Stromal cell of bone marrow (primary cell): ENCODE data around the gene SLC1A1.

Experiments used
- DNase-seq: peaks from one replicate; pipeline ENCODE4 v3.0.0-alpha.2; 2012; ENCODE audit warnings: low read depth

Gene SLC1A1

DNA sequence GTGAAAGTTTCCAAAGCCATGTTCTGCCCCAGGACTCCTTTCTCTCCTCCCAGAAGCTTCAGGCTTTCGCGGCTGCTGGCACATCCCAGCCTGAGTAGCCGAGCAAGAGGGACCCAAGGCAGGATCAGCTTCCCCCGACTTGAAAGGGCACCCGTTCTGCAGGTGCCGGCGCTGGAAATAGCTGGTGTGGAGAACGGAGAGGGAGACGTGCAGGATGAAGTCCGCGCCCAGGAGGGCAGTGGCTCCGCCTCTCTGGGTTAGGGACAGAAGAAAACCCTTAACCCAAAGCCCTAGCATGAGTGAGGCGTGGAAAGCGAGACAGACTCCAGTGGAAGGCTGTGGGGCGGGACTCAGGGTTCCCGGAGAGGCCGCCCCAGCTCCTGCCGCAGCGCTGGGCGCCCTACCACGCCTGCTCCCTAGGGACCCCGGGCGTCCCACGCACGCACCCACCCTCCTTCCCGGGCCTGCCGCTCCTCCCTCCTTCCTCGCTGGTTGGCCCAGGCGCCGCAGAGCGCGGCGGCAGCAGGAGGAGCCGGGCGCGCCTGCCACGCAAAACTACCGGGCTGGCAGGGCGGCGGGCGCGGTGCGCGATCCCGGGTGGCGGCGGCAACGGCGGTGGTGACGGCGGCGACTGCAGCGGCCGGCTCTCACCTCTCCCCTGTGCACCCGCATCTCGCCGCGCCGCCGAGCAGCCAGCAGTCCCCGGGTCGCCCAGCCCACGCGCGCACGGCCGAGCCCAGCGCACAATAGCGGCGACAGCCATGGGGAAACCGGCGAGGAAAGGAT lies at the start of gene SLC1A1:
TSS of gene SLC1A1 (plus strand) at position 550 of the 786 bp plus-strand sequence. CDS start at position 762, 212 bp downstream.
- peak; percentile 36 for DNase-seq

DNA sequence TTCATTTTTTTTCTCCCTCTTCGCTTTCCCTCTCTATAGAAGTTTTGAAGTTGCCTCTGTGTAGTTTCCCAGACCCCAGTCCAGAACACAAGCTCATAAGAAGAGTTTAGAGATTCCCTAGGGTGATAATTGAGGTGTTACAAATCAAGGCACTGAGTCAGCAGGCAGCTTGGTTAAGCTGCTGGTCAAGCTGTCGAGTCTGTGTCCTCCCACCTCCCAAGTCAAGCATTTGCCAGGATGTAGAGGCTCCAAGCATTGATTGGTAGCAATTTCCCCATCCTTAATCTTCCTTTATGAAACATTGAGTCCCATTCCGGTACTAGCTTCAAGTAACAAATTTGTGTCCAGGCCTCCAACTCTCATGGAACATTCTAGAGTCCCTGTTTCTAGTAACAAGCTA lies 47.5 kb upstream of the SLC1A1 start:
- no peak for DNase-seq

DNA sequence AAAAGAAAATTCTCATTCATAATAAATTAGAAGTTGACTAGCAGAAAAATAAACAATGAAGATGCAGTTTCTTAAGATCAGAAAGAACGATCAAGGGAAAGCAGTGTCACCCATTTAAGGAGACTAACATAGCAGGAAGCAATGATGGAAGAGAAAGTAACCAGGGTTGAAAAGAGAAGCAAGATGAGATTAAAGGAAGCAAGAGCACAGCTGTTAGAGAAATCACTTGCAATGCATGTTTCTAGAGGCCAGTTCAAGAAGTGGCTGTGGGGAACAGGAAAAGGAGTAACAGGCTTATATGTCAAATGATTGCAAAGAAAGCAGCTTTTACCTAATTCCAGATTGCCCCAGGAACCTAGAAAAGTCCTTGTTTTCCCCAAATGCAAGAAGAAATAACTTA lies 46.8 kb upstream of the SLC1A1 start:
- no peak for DNase-seq

DNA sequence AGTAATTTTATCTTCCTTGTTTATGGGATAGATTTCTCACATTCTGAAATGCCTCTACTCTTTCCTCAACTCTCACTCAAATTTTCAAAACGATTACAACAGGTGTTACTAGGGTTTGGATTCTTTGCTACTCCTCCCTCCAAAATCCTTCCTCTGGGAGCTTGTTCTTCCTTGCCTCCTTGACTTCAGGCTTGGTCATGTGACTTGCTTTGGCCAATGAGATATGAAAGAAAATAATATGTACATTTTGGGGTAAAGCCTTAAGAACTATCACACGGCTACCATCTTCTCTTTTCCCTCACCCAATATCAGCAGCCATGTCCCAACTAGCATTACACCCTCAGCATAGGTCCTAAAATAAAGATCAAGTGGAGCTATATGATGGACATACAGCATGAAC lies 28.8 kb upstream of the SLC1A1 start:
- no peak for DNase-seq

DNA sequence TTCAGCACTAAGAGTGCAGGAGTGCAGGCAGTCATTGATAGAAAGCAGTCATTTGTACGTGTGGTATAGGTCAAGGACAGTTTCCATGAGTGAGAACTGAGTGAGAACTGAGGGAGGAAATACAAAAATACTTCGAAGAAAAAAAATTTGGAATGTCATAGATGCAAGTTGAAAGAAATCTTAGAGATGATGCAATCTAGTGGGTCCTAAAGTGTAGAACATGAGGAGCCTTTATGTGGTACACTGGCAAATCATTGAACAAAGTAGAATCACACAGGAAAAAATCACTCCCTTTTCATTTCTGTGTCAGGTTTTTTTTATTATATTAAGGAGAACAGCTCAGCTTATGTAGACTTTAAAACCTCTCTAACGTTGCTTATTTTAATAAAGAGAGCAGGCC lies 26.4 kb upstream of the SLC1A1 start:
- DNase-seq: no peak

DNA sequence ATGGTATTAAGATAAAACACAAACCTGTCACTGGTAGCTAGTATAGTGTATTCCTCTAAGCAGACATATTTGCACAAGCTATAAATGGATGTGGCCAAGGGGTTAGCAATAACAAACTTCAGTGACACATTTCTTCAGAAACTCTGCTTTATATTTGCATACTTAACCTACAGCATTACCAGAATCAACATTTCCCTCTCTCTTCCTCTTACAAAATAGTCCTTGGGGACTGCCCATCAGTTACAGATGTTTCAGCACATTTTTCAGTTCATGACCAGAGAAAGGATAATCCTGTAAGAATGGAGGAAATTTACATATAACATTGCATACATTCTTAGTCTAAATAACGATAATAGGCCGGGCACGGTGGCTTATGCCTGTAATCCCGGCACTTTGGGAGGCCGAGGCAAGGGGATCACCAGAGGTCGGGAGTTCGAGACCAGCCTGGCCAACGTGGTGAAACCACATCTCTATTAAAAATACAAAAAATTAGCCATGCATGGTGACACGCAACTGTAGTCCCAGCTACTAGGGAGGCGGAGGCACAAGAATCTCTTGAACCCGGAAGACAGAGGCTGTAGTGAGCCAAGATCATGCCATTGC lies 25.3 kb upstream of the SLC1A1 start:
- no peak for DNase-seq

DNA sequence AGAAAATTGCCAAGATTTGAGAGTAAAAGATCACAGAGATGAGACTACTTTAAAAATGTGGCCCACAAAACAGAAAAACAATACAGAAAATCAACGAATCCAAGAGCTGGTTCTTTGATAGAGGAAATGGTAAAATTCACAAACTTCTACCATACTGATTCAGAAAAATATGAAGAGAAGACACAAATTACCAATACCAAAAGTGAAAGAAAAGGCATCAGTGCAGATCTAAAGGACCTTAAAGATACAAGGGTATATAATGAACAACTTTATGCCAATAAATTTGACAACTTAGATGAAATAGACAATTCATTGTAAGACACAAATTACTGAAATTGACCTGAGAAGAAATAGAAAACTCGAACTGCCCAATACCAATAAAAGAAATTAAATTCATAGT lies 24.4 kb upstream of the SLC1A1 start:
- DNase-seq: no peak

DNA sequence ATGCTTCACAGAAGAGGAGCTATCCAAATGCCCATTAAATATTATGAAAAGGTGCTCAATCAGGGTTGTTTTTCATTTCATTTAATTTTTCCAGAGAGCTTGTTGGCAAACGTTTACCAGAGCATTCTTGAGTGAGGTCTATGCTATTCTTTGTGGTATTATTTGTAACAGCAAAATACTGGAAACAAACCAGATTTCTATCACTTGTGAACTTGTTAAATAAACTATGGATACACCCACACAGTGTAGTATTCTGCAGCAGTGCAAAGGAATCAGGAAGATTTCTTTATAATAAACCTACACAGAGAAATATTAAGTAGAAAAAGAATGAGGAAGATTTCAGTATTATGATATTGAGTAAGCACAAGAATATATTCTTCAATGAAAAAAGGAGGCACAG lies 15.0 kb upstream of the SLC1A1 start:
- no peak for DNase-seq

DNA sequence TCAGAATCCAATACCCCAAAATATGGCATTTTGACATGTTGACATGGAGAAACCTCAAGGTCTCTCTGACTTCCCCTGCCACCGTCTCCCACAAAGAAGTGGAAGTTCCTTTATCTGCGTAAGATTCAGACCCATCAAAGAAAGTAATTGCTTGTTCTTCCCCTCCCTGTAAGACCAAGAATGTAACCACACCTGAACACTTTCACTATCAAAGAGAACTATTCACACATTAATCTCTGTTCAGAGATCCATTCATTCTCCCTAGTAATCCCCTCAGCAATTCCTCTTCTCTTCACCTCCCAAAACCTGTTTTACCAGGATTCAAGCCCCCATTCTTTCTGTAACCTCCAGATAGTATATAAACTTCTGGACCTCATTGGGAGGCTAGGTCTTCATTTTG lies 4.1 kb upstream of the SLC1A1 start:
- DNase-seq: no peak

DNA sequence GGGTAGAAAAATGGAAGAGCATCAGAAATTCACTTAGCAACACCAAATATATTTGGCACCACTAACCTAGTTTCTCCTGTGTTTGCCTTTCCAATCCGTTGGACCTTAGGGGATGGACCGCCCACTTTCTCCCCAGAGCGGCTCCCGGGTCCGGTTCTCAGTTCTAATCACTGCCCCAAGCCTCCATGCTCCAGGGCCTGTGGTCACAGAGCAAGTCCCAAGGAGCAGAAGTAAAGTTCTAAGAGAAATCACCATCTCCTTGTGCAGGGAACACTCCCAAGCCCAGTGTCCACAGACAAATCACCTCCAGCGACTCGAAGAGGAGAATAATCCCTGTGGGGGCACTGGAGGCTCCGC lies 728 bp upstream of the SLC1A1 start:
- DNase-seq: peak; percentile 34

DNA sequence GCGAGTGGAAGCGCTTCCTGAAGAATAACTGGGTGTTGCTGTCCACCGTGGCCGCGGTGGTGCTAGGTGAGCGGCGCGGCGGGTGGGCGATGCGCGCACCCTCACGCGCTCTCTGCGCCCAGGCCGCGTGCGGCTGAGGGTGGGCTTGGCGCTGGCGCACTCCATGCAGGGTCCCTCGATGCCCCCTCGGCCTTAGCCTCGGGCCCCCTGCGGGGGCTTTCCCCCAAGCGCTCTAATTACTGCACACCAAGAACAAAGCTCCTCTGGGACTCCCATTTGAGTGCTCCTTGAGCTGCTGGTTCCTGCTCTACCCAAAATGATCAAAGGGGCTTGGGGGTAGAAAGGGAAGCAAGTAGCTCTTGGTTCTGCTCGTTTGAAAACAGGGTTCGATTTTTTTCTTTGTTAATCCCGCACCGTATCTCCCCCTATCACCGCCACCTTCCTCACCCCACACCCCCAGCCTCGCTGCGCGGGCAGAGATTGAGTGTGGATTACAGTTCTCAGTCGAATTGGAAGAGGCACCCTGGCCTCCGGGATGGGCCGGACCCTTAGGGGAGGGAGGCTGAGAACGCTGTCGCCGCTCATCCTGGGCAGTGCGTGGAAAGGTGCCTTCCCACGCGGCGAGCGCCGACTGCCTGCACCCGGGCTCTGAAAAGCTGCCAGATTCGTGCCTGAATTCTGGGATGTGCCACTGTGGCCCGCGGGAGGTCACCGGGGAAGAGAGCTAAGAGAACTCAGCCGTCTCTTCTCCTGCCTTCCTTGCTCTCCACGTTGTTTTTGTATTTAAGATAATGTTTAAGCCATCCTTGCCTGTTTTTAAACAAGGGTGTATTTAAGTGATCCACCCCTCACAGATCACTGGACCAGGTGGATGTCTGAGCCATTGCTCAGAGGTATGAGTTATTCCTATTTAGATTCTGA lies 697 bp downstream of the SLC1A1 start:
- no peak for DNase-seq

DNA sequence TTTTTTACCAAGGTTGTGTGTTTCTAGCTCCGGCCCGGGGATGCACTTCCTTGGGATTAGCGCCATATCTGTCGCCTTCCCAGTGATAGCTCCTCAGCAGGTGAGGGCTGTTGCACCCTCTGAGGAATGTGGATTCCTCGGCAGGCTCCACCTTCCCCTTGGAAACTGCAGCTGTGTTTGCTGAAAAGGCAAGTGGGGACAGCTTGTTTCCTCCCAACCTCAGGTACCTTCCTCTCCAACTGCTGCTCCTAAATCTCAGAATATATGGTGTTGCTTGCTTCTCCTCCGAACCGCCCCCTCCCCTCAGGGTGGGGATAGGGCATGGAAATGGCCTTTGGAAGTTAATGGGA lies 1.3 kb downstream of the SLC1A1 start:
- no peak for DNase-seq

DNA sequence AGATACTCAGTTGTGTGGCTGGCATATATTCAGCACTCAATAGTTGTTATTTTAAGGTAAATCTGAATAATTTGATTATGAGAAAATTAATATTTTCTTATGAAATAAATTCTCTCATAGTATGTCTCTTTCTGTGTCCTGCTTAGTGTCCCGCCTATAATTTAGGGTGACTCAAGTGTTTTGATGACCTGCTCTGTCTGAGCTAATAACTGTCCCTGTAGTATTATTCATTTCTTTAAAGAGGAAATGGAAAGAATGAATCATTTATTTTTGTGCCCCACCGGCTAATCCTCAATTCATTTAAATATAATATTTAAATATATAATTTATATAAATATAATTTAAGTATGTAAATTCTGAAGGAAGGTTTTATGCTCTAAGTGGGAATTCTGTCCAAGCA lies 4.1 kb downstream of the SLC1A1 start:
- no peak for DNase-seq

DNA sequence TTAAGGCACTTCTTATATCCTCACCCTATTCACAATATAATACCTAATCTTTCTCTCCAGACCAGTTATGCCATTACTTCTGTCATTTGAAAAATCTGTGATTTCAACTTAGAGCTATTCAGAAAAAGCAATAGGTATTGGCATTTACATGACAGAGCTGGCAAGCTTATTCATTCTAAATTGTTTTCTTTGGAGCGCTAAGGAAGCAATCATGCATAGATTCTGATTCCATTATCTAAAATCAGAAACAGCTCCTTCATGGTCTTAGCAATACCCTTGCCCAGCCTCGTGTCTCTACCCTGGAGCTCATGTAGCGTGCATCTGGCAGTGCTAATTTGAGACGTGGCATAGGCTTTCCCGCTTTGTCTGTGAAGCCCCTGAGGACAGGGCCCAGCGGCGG lies 4.5 kb downstream of the SLC1A1 start:
- DNase-seq: no peak

DNA sequence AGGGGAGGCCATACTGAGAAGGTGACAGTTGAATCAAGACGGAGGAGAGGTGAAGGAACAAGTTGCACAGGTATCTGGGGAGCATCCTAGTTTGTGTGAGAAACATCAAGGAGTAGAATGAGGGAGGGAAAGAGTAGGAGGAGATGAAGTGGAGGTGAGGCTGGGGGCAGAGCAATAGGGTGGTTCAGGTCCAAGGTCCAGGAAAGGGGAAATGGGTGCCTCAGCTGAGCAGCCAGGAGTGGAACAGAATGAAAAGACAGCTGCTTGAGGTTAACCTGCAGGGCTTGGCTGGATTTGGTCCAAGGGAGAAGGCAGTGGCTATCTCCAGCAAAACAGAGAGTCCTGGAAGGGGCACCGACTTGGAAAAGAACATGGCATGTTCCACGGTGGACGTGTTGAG lies 5.3 kb downstream of the SLC1A1 start:
- DNase-seq: no peak

DNA sequence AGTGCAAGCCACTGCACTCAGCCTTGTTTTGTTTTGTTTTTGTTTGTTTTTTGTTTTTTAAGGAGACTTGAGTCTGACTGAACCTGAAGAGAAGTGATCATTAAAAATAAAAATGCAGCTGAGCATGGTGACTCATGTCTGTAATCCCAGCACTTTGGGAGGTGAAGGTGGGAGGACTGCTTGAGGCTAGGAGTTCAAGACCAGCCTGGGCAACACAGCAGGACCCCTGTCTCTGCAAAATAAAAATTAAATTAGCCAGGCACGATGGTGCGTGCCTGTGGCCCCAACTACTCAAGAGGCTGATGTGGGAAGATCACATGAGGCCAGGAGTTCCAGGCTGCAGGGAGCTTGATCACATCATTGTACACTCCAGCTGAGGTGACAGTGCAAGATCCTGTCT lies 6.2 kb downstream of the SLC1A1 start:
- DNase-seq: no peak

DNA sequence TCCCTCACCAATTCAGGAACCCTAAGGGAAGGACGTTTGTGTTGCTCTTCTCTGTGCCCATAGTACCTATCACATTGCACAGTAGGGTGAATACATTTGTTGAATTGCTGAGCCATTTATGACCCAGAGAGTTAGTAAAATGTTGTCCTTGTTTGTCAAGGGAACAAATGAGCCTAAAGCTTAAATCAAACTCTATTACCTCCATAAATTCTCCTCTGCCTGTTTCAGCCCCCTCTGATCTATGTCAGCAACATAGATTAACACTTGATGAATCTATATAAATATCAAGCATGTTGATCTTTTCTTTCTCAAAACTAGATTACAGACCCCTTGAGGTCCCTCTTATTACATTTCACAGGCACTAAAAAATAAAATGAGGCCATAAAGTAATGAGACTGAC lies 7.1 kb downstream of the SLC1A1 start:
- no peak for DNase-seq

DNA sequence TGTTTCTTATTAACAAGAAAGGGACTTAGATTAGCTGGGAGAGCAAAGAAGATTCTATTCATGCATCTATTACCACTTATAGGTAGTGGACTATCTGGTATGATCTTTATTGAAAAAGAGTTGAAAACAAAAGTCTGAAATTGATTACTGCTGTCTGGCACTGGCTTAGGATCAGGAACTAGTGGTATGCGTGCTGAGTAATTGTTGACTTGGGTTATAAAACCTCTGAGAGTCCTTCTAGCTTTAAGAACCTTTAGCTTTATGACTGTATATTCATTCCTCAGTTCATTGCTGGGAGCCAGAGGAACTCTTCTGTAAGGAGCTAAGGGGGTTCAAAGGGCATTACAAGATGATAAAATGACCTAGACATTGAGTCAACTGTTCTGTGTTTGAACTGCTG lies 7.6 kb downstream of the SLC1A1 start:
- peak; percentile 79 for DNase-seq

DNA sequence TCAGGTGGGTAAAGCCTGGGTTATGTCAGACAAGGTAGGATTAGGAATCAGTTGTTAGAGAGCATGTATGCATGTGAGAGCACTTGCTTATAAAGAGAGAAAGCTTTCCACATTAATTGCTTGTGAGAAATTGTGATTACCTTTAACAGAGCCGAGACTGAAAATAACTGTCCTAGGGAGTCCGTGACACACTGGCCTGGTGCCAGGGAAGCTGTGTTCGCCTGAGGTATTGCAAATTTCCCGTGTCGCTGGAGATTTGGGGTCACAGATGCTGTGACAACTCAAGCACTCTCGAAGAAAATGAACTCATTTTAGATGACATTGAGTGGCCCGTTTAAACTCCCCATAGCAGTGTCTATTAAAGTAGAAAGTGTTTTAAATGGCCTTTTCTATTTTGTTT lies 9.6 kb downstream of the SLC1A1 start:
- DNase-seq: no peak

DNA sequence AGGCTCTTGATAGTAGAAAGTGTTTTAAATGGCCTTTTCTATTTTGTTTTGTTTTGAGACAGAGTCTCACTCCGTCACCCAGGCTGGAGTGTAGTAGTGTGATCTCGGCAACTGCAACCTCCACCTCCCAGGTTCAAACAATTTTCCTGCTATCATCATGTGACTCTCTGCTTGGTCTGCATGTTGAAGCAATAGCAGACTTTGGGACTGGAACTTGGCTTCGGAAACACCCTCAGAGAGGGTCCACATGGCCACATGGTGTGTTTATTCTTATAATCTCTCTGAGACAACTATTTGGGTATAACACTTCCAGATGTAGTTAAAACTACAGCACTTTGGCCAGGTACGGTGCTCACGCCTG lies 10.9 kb downstream of the SLC1A1 start:
- no peak for DNase-seq

DNA sequence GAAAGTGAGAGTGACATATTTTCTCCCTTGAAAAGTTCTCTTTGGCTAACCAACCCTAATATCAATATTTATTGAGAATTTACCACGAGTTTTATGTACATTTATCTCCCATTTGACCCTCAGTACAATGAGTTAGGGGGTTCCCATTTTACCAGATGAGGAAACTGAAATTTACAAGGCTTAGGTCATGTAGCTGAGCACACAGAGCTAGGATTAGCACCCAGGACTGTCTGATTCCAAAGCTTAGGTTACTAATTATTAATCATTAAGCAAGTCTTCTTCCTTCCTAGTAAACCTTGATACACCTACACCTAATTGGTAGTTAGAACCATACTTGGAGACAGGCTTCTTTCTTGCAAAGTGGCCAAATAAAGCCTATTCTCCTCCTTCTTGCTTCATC lies 12.2 kb downstream of the SLC1A1 start:
- DNase-seq: no peak

DNA sequence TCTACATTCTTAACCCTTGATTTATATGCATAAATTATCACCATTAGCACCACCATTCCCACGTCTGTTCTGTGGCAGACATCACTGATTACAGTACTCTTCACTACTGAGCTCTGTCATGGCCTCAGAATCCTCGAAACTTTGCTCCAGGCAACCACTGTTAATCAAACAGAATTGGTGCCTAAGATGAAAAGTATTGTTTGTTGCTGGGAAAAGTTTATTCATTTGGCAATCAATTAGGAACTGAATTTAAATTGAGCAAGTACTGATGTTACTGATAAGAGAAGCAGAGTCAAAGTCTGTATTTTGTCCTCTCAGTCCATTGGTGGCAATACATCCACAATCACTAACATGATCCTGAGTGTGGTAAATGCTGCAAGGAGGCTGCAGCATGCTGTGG lies 12.8 kb downstream of the SLC1A1 start:
- DNase-seq: no peak

DNA sequence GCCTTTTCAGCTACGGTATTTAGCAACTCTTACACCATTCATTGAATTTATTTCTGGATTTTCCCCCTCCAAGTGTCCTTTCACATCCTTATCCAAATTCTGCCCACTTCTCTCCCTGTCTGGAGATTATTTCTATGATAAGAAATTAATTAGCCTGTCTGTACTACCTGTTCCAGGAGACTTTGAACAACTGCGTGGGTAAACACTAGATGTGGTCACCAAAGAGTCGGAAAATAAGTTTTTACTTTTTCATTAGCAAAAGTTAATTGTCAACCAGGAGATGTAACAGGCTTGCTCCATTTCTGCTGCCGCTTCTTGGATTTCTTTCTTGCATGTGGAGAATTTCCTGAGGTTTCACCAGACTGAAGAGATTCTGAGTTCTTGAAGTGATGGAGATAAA lies 14.0 kb downstream of the SLC1A1 start:
- DNase-seq: no peak
